ENCODE measurements around the gene FAM43A. TPM values are rescaled to one million over a fixed set of nuclear protein-coding genes. Genes with fewer than 3 reads are reported as not detected.

The FAM43A gene
- total and polyA plus RNA-seq, 2 of the 4 experiments (the other 2 are of a cell fraction) = 3.0 to 11.5 TPM

DNA sequence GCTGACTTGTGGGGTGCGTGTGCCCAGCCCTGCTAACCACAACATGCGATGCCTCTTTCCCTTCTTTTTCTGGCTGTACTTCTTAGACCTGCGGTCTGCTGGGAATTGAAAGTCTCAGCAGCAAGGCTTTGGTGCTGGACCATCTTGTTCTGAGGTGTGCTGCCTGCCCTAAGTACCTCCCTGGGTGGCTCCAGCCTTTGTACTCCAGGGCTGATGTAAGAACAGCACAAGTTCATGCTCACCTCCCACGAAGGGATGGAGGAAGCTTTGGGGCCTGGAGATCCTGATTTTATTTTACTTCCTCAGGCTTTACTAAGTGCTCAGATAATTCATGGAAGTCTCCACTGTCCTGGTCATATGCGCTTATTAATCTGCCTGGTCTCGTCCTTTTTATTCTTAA is 28.9 kb downstream of the FAM43A start:
- no peaks in the 10 kb centered on the region for H3K9me1 ChIP-seq (ENCODE audit: insufficient read depth, low read length)
- ATAC-seq (ENCODE audit: low read depth) (no peak), DNase-seq (no peak)
- no peak overlapping the region for H3K27ac ChIP-seq (ENCODE audit: insufficient read depth, low read length)
- H4K8ac ChIP-seq (ENCODE audit: low read depth in 2 of 2, low read length in 2 of 2) = no peak overlapping the region
- no TSS peak for BruUV-seq (replicated peaks)
- H4K91ac ChIP-seq (ENCODE audit: insufficient read depth, low read depth, low read length) = no peak overlapping the region
- H3K4ac ChIP-seq (ENCODE audit: low read depth, low read length) = no peak overlapping the region
- 74% methylated on average over 5 of the region's 6 CpGs; no CpG with 5 or more reads in 1 of the 2 experiments for WGBS, 2 experiments (ENCODE audit: extremely low coverage in 2 of 2, insufficient read length in 1 of 2)
- peaks cover 31% of the 10 kb centered on the region for H3K27me3 ChIP-seq (ENCODE audit: control insufficient read depth, insufficient read depth, low read length)
- H3K23ac ChIP-seq (ENCODE audit: low read depth, low read length) = no peak overlapping the region
- no peak overlapping the region for H2BK15ac ChIP-seq (ENCODE audit: low read depth, low read length)
- H3K56ac ChIP-seq (ENCODE audit: extremely low read depth, insufficient read depth, low read length) = no peak overlapping the region
- H3K4me1 ChIP-seq (ENCODE audit: control insufficient read depth, insufficient read depth, low read length) = no peaks in the 10 kb centered on the region
- H3K36me3 ChIP-seq (ENCODE audit: control insufficient read depth, insufficient read depth, low read length) = no peaks in the 10 kb centered on the region
- dilution Hi-C loops (cut with HindIII; ENCODE audit: low sequenced_read_pairs, unreplicated experiment) (no loop called here), in situ Hi-C loops (cut with MboI; ENCODE audit: low sequenced_read_pairs) (no loop called here), intact Hi-C loops (cut with micrococcal nuclease) (no loop called here)
- TF ChIP-seq NFE2L2 (IDR thresholded peaks at IDR 0.05; ENCODE audit: low read depth, low read length) (no peak), MAZ (IDR thresholded peaks at IDR 0.05; ENCODE audit: borderline replicate concordance, low read depth, low read length) (no peak), POLR2A (IDR thresholded peaks at IDR 0.05; ENCODE audit: low read depth, low read length) (no peak)
- H3K14ac ChIP-seq (replicated peaks; ENCODE audit: low read depth, low read length) = no peak overlapping the region
- H2AFZ ChIP-seq (replicated peaks; ENCODE audit: low read length, poor library complexity) = no peak overlapping the region
- H4K20me1 ChIP-seq (ENCODE audit: insufficient read depth, low read length) = no peaks in the 10 kb centered on the region
- ChIA-PET CTCF (interaction anchor here (1.0 kb wide), 1 partner anchor 25 kb away, joined by 3 read pairs; no protein-coding TSS in a partner anchor), POLR2A (ENCODE audit: unreplicated experiment) (no interaction called here)
- H3K18ac ChIP-seq (ENCODE audit: low read depth, low read length) = no peak overlapping the region
- no peak overlapping the region for H3K4me3 ChIP-seq (ENCODE audit: insufficient read depth, low read depth, low read length)
- H3K4me2 ChIP-seq (ENCODE audit: low read depth, low read length) = no peak overlapping the region
- no peak overlapping the region for H2AK9ac ChIP-seq (replicated peaks; ENCODE audit: low read depth, low read length, poor library complexity)
- no peak overlapping the region for H2AK5ac ChIP-seq (ENCODE audit: low read depth, low read length)
- H2BK20ac ChIP-seq (ENCODE audit: low read depth, low read length) = no peak overlapping the region
- H2BK120ac ChIP-seq (ENCODE audit: low read depth, low read length) = no peak overlapping the region
- no peak overlapping the region for H4K5ac ChIP-seq (ENCODE audit: low read depth, low read length)
- no peak overlapping the region for H2BK5ac ChIP-seq (ENCODE audit: low read depth, low read length, poor library complexity, severe bottlenecking)
- H3K9me3 ChIP-seq (ENCODE audit: control insufficient read depth, insufficient read depth, low read length) = peaks cover 2% of the 10 kb centered on the region; the same call in 1 of the 2 replicates
- H3K79me1 ChIP-seq (ENCODE audit: low read depth in 1 of 2, low read length in 2 of 2) = no peaks in the 10 kb centered on the region
- no peak overlapping the region for H3K9ac ChIP-seq (ENCODE audit: low read depth, low read length)

All from IMR-90 (cell line).